GM18507 (cell line): Measurements from ENCODE around the gene CKAP2L.
A peak's percentile ranks its signal among the peaks of the same experiment; 100 is the strongest.

Experiments used
- DNase-seq: peaks from one replicate; pipeline ENCODE4 v3.0.0; 2011; ENCODE audit warnings: low read depth; ENCODE audit not compliant: insufficient read length; ENCODE audit errors: extremely low spot score
- FAIRE-seq: peaks from 2 replicates; lab custom pipeline; 2011; peaks lifted over from hg19 to GRCh38; lab: Jason Lieb, UNC

The CKAP2L gene

DNA sequence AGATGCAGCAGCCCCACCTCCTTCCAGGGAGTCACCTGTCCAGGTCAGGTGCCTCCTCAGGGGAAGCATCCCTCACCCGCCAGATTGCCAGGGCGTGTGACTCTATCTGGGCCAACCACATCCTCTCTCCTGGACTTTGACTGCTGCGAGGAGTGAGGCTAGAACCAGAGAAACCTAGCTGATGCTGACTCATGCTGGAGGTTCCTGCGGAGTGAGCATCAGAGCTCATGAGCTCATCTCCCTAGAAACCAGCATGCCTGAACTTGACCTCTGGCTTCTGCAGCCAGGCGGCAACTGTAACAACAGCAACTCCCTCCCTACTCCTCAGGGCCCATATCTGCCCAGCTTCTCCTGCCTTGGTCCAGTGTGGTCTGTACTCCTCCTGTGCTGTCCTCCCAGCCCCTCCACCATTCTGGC, 71.9 kb downstream of the CKAP2L start:
- FAIRE-seq, result peak; percentile 91
- peak; percentile 68 for DNase-seq

DNA sequence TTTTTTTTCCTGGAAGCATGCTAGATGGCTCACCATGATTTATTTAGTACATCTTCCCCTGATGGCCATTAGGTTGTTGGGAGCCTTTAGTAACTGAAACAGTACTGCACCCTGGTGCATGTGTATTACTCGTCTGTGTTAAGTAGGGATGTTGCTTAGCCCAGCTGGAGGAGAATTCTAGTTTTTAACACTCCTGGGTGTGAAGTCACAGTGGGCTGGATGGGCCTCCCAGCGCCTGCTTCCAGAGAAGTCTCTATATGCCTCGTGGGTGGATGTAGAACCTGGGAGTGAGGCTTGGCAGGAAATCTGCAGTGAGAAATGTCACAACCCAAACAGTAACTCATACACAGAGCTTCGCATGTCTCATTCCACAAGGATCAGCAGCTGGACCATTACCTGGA, 72.5 kb downstream of the CKAP2L start:
- DNase-seq (no peak), FAIRE-seq (no peak)

GRCh38 chr2:112690853-112691401, 73.5 kb downstream of the CKAP2L start:
- peak; percentile 42 for DNase-seq
- FAIRE-seq, result peak; percentile 76

- FAIRE-seq, result no peak
- DNase-seq, result no peak
Measured at GRCh38 chr2:112688086-112688880, 76.1 kb downstream of the CKAP2L start.

DNA sequence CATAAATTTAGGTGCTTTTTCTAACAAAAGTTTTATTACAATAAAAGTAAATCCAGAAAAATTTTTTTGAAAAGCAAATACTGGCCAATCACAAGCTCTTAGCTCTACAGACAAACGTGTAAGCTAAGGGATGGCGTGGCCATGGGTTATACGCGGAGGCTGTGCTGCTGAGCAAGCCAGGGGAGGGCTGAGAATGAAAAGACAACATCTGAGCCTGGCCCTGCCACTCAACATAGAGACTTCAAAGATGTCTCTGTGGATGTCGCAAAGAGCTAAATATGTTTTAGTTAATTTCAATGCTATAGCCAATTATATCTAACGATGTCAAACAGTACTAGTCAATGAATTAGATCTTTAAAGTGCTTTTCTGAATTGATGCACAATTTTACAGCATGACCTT, 76.9 kb downstream of the CKAP2L start:
- DNase-seq, result no peak
- no peak for FAIRE-seq
